Measurements from ENCODE around the gene ZNF608. TPM values are rescaled to one million over a fixed set of nuclear protein-coding genes. Genes with fewer than 3 reads are reported as not detected.

ZNF608 gene
- total and polyA plus RNA-seq, 3 donors from 2014 or later: 28.7 to 42.4 (median 42.1) TPM

DNA sequence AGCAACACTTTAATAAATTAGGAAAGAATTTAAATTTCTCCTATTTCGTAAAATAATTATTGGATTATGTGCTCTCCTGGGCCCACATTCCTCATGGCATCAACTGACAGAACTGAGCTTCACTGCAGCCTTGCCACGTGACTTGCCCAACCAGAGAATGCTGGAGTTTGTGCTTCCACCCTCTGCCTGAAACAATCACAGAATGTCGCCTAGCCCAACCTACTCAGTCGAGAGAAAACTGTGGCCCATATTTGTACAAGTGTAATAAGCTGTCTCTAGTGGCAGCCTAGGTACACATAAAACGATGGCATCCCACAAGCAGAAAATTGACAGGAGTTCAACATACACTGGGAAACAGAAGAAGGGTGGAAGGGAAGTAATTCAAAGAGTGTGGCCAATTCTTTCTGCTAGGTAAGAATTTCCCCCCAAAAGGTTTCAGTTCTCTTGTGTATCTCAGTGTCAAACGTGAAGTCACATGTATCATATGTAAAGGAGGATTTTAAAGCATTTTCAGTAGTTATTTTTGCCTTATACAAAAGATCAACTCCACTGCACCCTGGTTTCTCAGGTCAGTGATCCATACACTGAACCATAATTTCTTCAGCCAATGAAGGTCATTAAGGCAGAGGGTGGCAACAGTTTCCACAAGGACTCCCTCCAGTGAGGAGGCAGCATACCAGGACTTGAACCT lies 41.7 kb downstream of the ZNF608 start:
- Histone ChIP-seq H3K27ac (no peak overlapping the region), H3K36me3 (ENCODE audit: low read depth, missing control alignments) (no peaks in the 10 kb centered on the region), H3K4me1 (peaks cover 3% of the 10 kb centered on the region), H3K27me3 (no peaks in the 10 kb centered on the region), H3K4me3 (no peak overlapping the region), H3K9me3 (no peaks in the 10 kb centered on the region)
- DNase-seq: no peak
- TF ChIP-seq, protein P1, sequence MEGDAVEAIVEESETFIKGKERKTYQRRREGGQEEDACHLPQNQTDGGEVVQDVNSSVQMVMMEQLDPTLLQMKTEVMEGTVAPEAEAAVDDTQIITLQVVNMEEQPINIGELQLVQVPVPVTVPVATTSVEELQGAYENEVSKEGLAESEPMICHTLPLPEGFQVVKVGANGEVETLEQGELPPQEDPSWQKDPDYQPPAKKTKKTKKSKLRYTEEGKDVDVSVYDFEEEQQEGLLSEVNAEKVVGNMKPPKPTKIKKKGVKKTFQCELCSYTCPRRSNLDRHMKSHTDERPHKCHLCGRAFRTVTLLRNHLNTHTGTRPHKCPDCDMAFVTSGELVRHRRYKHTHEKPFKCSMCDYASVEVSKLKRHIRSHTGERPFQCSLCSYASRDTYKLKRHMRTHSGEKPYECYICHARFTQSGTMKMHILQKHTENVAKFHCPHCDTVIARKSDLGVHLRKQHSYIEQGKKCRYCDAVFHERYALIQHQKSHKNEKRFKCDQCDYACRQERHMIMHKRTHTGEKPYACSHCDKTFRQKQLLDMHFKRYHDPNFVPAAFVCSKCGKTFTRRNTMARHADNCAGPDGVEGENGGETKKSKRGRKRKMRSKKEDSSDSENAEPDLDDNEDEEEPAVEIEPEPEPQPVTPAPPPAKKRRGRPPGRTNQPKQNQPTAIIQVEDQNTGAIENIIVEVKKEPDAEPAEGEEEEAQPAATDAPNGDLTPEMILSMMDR (IDR thresholded peaks at IDR 0.05): no peak
- no peak for TF ChIP-seq POLR2A (IDR thresholded peaks at IDR 0.05)
- 85 to 90% methylated on average over 6 of the region's 6 CpGs for WGBS, 2 donors
- intact Hi-C loops (cut with DNase I; ENCODE audit: low total_unique reads): no loop called here

DNA sequence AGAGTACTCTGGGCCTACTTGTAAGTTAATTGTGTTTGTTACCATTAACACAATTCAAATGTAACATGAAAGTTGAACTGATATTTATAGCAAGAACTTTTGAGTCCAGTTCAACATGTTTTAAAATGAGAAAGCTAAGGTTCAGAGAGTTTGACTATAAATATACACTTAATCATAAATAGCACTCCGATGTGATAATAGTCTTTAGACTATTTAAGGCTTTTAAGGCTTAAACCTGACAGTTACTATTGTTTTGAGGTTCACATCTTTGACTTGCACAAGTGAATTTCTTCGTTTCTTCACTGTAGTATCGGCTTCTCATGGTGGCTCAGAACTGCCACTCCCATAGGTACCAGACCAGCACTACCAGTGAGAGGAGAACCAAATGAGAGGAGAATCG lies 42.4 kb downstream of the ZNF608 start:
- WGBS, 2 donors: 90% methylated on average over 4 of the region's 4 CpGs
- Histone ChIP-seq H3K9me3 (no peaks in the 10 kb centered on the region), H3K27me3 (no peaks in the 10 kb centered on the region), H3K4me3 (no peak overlapping the region), H3K27ac (no peak overlapping the region), H3K36me3 (ENCODE audit: low read depth, missing control alignments) (no peaks in the 10 kb centered on the region), H3K4me1 (peaks cover 3% of the 10 kb centered on the region)
- DNase-seq: no peak
- no peak for TF ChIP-seq POLR2A (IDR thresholded peaks at IDR 0.05)
- TF ChIP-seq, protein P1 (IDR thresholded peaks at IDR 0.05): no peak
- intact Hi-C loops (cut with DNase I; ENCODE audit: low total_unique reads): no loop called here

DNA sequence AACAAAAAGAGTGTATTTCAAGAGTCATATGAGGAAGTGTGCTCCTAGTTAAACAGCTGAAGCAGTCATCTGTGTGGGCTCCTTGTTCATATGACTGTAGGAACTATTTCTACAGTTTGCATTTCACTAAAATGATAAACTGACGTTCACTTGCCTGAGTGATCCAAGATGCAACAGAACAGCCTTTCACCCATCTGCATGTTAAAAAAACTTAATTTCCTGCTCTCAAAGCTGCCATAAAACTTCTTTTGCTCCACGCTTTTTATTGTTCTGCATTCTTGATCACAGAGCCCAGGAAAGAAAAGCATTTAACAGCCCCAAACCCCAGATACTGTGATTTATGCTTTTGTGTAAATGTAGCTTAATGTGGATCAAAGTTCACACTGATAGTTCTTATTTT lies 43.9 kb downstream of the ZNF608 start:
- Histone ChIP-seq H3K4me1 (peaks cover 3% of the 10 kb centered on the region), H3K27ac (no peak overlapping the region)

DNA sequence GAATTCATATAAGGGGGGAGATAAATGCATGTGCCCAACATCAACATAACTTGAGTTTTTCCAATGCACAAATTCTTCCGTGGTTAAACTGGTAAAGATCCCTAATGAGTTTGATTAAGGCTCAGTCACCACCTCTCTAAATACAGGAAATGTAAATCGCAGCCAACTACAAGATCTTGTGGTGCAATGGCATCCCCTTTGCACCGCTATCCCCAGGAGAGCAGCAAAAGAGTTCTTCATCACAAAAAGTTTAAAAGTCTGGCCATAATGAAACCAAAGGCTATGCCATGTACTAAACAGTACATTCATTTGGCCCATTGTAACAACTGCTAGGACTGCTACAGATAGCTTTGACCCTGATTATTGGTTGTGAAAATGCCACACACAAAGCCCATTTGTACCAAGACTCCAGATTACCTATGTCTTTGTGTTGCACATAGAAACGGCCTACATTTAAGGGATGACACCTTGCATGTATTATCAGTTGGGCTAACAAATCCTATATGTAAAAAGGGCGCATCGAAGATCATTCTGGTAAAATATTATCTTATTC lies 44.5 kb downstream of the ZNF608 start:
- Histone ChIP-seq H3K4me3 (no peak overlapping the region), H3K27ac (no peak overlapping the region), H3K27me3 (no peaks in the 10 kb centered on the region), H3K9me3 (no peaks in the 10 kb centered on the region), H3K36me3 (ENCODE audit: low read depth, missing control alignments) (no peaks in the 10 kb centered on the region), H3K4me1 (no peaks in the 10 kb centered on the region)
- no peak for DNase-seq
- no peak for TF ChIP-seq POLR2A (IDR thresholded peaks at IDR 0.05)
- TF ChIP-seq, protein P1 (IDR thresholded peaks at IDR 0.05): no peak
- intact Hi-C loops (cut with DNase I; ENCODE audit: low total_unique reads): no loop called here
- 86 to 89% methylated on average over 6 of the region's 6 CpGs for WGBS, 2 donors

More for the DNA sequence above, 43.9 kb downstream of the ZNF608 start:
- Histone ChIP-seq H3K4me3 (no peak overlapping the region), H3K9me3 (no peaks in the 10 kb centered on the region), H3K27me3 (no peaks in the 10 kb centered on the region), H3K36me3 (ENCODE audit: low read depth, missing control alignments) (no peaks in the 10 kb centered on the region)
- intact Hi-C loops (cut with DNase I; ENCODE audit: low total_unique reads): no loop called here
- DNase-seq: no peak
- no peak for TF ChIP-seq POLR2A (IDR thresholded peaks at IDR 0.05)
- 42 to 61% methylated on average over 2 of the region's 2 CpGs for WGBS, 2 donors

DNA sequence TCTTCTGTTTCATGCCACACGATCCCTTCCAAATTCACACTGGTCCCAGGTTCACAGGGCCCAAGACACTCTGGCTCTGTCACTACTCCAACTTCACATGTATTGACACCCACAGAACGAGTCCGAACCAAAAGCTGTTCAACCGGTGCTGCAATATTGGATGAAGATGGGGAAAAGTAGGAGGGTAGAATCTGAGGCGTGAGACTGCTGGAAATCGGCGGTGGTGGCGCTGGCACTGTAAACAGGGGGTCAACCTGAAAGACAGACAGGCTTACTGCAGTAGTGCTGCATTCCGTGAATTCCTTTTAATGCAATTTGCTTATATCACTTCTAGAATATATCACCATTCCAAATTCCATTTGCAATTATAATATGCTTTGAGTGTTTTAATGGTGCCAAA lies 45.4 kb downstream of the ZNF608 start:
- DNase-seq: no peak
- Histone ChIP-seq H3K27me3 (no peaks in the 10 kb centered on the region), H3K9me3 (no peaks in the 10 kb centered on the region), H3K27ac (no peak overlapping the region), H3K4me3 (no peak overlapping the region), H3K36me3 (ENCODE audit: low read depth, missing control alignments) (no peaks in the 10 kb centered on the region), H3K4me1 (no peaks in the 10 kb centered on the region)
- 92 to 94% methylated on average over 9 of the region's 9 CpGs for WGBS, 2 donors
- no peak for TF ChIP-seq POLR2A (IDR thresholded peaks at IDR 0.05)
- TF ChIP-seq, protein P1 (IDR thresholded peaks at IDR 0.05): no peak
- intact Hi-C loops (cut with DNase I; ENCODE audit: low total_unique reads): no loop called here

All from testis (tissue), 3 donors.